CD14-positive monocyte (primary cell): Measurements from ENCODE around the gene KCNMA1. TPM values are rescaled to one million over a fixed set of nuclear protein-coding genes. Genes with fewer than 3 reads are reported as not detected.

Source experiments
- DNase-seq, 3 donors: peaks; one replicate each; pipeline ENCODE4 v3.0.0-alpha.2; 2011 to 2022
- H2AFZ ChIP-seq: 2 replicates; pipeline ENCODE4 v1.6.0; 2012; ENCODE audit warnings: mild to moderate bottlenecking, low read depth, low read length, inconsistent platforms; ENCODE audit not compliant: insufficient read depth, poor library complexity, severe bottlenecking
- H3K27ac ChIP-seq, 2 donors: 1 replicate in 1 of 2; 2 replicates in 1 of 2; pipeline ENCODE4 v1.5.1; 2012 to 2013; ENCODE audit warnings: low read length in 2 of 2, control low read depth in 1 of 2, inconsistent platforms in 1 of 2, low read depth in 1 of 2, mild to moderate bottlenecking in 1 of 2
- H3K27me3 ChIP-seq, 2 donors: one replicate each; pipeline versions ENCODE4 v1.6.0 to v1.6.1; 2011 to 2013; ENCODE audit warnings: low read length in 2 of 2; ENCODE audit not compliant: control insufficient read depth in 2 of 2, insufficient read depth in 2 of 2
- H3K36me3 ChIP-seq, 2 donors: replicated peaks in 1 of 2; 1 replicate in 1 of 2; 2 replicates in 1 of 2; pipeline versions ENCODE4 v1.5.1 to v1.6.1; 2012 to 2013; ENCODE audit warnings: low read length in 2 of 2, control low read depth in 1 of 2, inconsistent platforms in 1 of 2, mild to moderate bottlenecking in 1 of 2; ENCODE audit not compliant: insufficient read depth in 2 of 2, control insufficient read depth in 1 of 2
- H3K4me1 ChIP-seq, 2 donors: 1 replicate in 1 of 2; 2 replicates in 1 of 2; pipeline versions ENCODE4 v1.5.1 to v1.6.1; 2012 to 2013; ENCODE audit warnings: low read length in 2 of 2, control low read depth in 1 of 2, inconsistent platforms in 1 of 2, mild to moderate bottlenecking in 1 of 2, moderate library complexity in 1 of 2; ENCODE audit not compliant: insufficient read depth in 2 of 2, control insufficient read depth in 1 of 2
- H3K4me2 ChIP-seq: replicated peaks from 2 replicates; pipeline ENCODE3; 2012; ENCODE audit warnings: low read length, moderate library complexity, mild to moderate bottlenecking; ENCODE audit not compliant: poor library complexity, severe bottlenecking; ENCODE audit errors: extremely low read depth
- H3K4me3 ChIP-seq, 3 experiments: fragments of 200-600 bp in 1 of 3; sonication (generic) in 1 of 3; replicated peaks in 1 of 3; 1 replicate in 2 of 3; 2 replicates in 1 of 3; pipeline ENCODE4 v1.5.1; 2011 to 2013; ENCODE audit warnings: low read length in 3 of 3, mild to moderate bottlenecking in 3 of 3, control low read depth in 2 of 3, low read depth in 2 of 3, inconsistent platforms in 1 of 3, moderate library complexity in 1 of 3
- H3K79me2 ChIP-seq: 2 replicates; pipeline ENCODE4 v1.6.0; 2012; ENCODE audit warnings: mild to moderate bottlenecking, control low read depth, inconsistent platforms, low read length, moderate library complexity; ENCODE audit not compliant: insufficient read depth
- H3K9ac ChIP-seq: 2 replicates; pipeline ENCODE4 v1.6.0; 2017; ENCODE audit warnings: low read length, mild to moderate bottlenecking; ENCODE audit not compliant: insufficient read depth, poor library complexity, severe bottlenecking
- H3K9me3 ChIP-seq, 2 donors: replicated peaks in 1 of 2; 1 replicate in 1 of 2; 2 replicates in 1 of 2; pipeline versions ENCODE4 v1.5.1 to v1.6.1; 2012 to 2013; ENCODE audit warnings: low read length in 2 of 2, control low read depth in 1 of 2; ENCODE audit not compliant: control insufficient read depth in 1 of 2, insufficient read depth in 1 of 2
- H4K20me1 ChIP-seq: 2 replicates; pipeline ENCODE4 v1.6.0; 2012; ENCODE audit warnings: mild to moderate bottlenecking, low read length, control low read depth, moderate library complexity; ENCODE audit not compliant: insufficient read depth
- H3K27ac Mint-ChIP-seq, 7 donors: one replicate each; pipeline ENCODE4 v1.8.0; 2020; ENCODE audit warnings: mild to moderate bottlenecking in 7 of 7, mixed read lengths in 7 of 7, moderate library complexity in 6 of 7, inconsistent platforms in 2 of 7
- H3K27me3 Mint-ChIP-seq, 3 donors: one replicate each; pipeline ENCODE4 v1.8.0; 2021 to 2022; ENCODE audit warnings: low read depth in 3 of 3, mild to moderate bottlenecking in 3 of 3, mixed read lengths in 3 of 3, moderate library complexity in 3 of 3, inconsistent platforms in 1 of 3
- H3K36me3 Mint-ChIP-seq, 2 donors: one replicate each; pipeline ENCODE4 v1.8.0; 2020; ENCODE audit warnings: mixed read lengths in 2 of 2, inconsistent platforms in 1 of 2, mild to moderate bottlenecking in 1 of 2
- H3K4me1 Mint-ChIP-seq: one replicate; pipeline ENCODE4 v1.8.0; 2020; ENCODE audit warnings: mild to moderate bottlenecking, mixed read lengths
- H3K4me3 Mint-ChIP-seq, 2 donors: one replicate each; pipeline ENCODE4 v1.8.0; 2020; ENCODE audit warnings: mild to moderate bottlenecking in 2 of 2, mixed read lengths in 2 of 2, moderate library complexity in 1 of 2
- H3K9me3 Mint-ChIP-seq, 7 donors: one replicate each; pipeline ENCODE4 v1.8.0; 2020 to 2022; ENCODE audit warnings: mixed read lengths in 7 of 7, mild to moderate bottlenecking in 6 of 7, moderate library complexity in 6 of 7, inconsistent platforms in 2 of 7
- CTCF ChIP-seq: fragments of 200-600 bp; IDR thresholded peaks from one replicate; pipeline ENCODE4 v1.8.0; 2022; ENCODE audit warnings: antibody characterized with exemption, mild to moderate bottlenecking
- WGBS: methylation state at CpG from one replicate; pipeline ENCODE4 v1.1.5; 2013; ENCODE audit warnings: missing lambda C conversion rate; ENCODE audit not compliant: insufficient coverage; 5-methylcytosine and 5-hydroxymethylcytosine counted together
- intact Hi-C, 2 donors: fragments of 100-400 bp; cut with micrococcal nuclease; formaldehyde crosslinking; loops; one replicate each; pipeline versions ENCODE4 v1.15.0 to v1.15.1; 2023
- polyA plus RNA-seq, 3 donors: library from polyadenylated mRNA; depleted of rRNA in 1 of 3; unstranded in 2 of 3; stranded (reverse) in 1 of 3; fragments of 300-500 nt in 2 of 3; fragments of >200 nt in 1 of 3; fragmentation: Illumina TruSeq in 2 of 3; gene quantifications; 1 replicate in 2 of 3; 2 replicates in 1 of 3; pipeline ENCODE4 v1.2.3, GENCODE V29; 2012 to 2021

KCNMA1 gene
- polyA plus RNA-seq, 3 donors, result 0.11 to 1.0 TPM; not detected in 1

- H3K4me1 Mint-ChIP-seq, result peaks cover 4% of the 10 kb centered on the region
These were observed 347.0 kb downstream of the KCNMA1 start for GRCh38 chr10:77290528-77291155.

GRCh38 chr10:77289790-77290189 is 347.8 kb downstream of the KCNMA1 start:
- Histone ChIP-seq H3K9ac (no peak overlapping the region), H3K4me2 (no peak overlapping the region), H3K4me3 (no peak overlapping the region), H3K4me1 (no peaks in the 10 kb centered on the region), H4K20me1 (no peaks in the 10 kb centered on the region), H3K9me3 (no peaks in the 10 kb centered on the region), H2AFZ (no peak overlapping the region), H3K36me3 (no peaks in the 10 kb centered on the region), H3K27me3 (peaks cover 6 to 7% of the 10 kb centered on the region in 2 donors), H3K79me2 (no peaks in the 10 kb centered on the region), H3K27ac (no peak overlapping the region)
- Mint-ChIP-seq H3K27me3 (peaks cover 2 to 15% (median 5%) of the 10 kb centered on the region in 3 donors), H3K4me1 (peaks cover 4% of the 10 kb centered on the region), H3K27ac (no peak overlapping the region), H3K36me3 (no peaks in the 10 kb centered on the region), H3K4me3 (no peak overlapping the region), H3K9me3 (no peaks in the 10 kb centered on the region)
- DNase-seq, result no peak
- WGBS, result no CpG with 5 or more reads among the region's 5 CpGs
- intact Hi-C loops, result no loop called here
- TF ChIP-seq CTCF, result no peak

More at GRCh38 chr10:77290528-77291155, 347.0 kb downstream of the KCNMA1 start:
- Mint-ChIP-seq H3K36me3 (no peaks in the 10 kb centered on the region), H3K27ac (no peak overlapping the region), H3K27me3 (peaks cover 2 to 15% (median 3%) of the 10 kb centered on the region in 3 donors), H3K4me3 (no peak overlapping the region), H3K9me3 (no peaks in the 10 kb centered on the region)
- H3K4me2 ChIP-seq, result no peak overlapping the region
- H3K9me3 ChIP-seq, result no peaks in the 10 kb centered on the region
- WGBS, result 25% methylated on average over 5 of the region's 6 CpGs
- DNase-seq, result no peak
- no peak for TF ChIP-seq CTCF
- no peak overlapping the region for H3K27ac ChIP-seq
- no peak overlapping the region for H3K4me3 ChIP-seq
- no peaks in the 10 kb centered on the region for H3K4me1 ChIP-seq
- no peaks in the 10 kb centered on the region for H3K36me3 ChIP-seq
- intact Hi-C loops, result no loop called here
- H4K20me1 ChIP-seq, result no peaks in the 10 kb centered on the region
- no peak overlapping the region for H3K9ac ChIP-seq
- peaks cover 3 to 6% of the 10 kb centered on the region in 2 donors for H3K27me3 ChIP-seq
- H3K79me2 ChIP-seq, result no peaks in the 10 kb centered on the region
- no peak overlapping the region for H2AFZ ChIP-seq
